GM21367 (cell line): ENCODE measurements around the gene FUNDC1.

Experiments used
- ATAC-seq: cut with Tn5 transposase; IDR thresholded peaks from one replicate; pipeline ENCODE4 v1.9.1; 2021; ENCODE audit not compliant: unreplicated experiment

The FUNDC1 gene

DNA sequence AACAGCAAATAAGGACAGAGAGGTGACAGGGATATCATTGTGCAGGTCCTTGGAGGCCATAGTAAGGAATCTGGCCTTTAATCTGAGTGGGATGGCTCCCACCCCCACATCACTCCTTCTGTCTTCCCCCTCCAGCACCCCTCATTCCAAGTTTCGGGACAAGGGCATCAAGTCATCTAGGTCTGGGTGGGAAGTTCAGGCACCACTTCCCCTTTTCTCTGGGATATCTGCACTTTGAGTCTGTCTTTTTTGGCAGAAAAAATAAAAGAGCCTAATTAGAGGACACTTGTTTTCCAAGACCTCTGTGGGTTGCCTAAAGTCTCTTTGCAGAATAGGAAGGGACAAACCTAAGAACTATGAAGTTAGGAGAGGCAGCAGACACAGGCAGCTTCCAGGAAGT, 60.1 kb downstream of the FUNDC1 start:
- no peak for ATAC-seq

DNA sequence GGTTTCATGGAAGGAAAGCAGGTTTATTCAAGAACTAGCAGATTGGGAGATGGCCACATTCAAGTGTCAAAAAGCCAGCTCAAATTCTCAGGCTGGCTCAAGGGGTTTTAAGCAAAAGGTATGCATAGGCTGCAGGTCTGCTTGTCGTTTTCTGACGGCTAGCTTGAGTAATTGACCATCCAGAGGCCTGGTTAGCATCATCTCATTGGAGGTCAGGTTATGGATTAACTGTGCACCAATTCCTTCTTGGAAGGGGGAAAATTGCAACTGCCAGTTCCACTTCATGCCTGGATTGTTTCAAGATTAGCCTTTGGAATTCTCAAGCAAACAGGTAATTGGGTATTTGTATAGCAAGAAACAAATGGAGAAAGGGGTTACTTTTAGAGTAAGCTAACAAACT, 62.1 kb downstream of the FUNDC1 start:
- no peak for ATAC-seq

DNA sequence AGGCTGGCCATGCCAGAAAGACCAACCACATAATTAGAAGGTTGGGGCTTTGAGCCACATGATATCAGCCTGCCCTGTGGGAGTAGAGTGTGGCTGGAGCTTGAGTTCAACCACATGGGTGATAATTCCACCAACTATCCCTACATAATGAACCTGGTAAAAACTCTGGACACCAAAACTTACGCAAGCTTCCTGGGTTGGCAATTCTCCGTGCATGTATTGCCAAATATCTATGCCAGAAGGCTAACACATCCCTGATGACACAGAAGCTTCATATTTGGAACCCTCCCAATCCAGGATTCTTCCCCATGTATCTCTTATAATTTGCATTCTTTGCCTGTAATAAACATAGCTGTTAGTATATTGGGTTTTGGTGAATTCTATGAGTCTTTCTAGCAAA, 68.2 kb downstream of the FUNDC1 start:
- no peak for ATAC-seq
